HG02759 (cell line): ENCODE data around the gene RBM28.

Experiments
- ATAC-seq: cut with Tn5 transposase; IDR thresholded peaks from one replicate; pipeline ENCODE4 v1.9.1; 2021; ENCODE audit warnings: mild to moderate bottlenecking, moderate library complexity; ENCODE audit not compliant: unreplicated experiment

The RBM28 gene

GRCh38 chr7:128376077-128376476, 32.4 kb upstream of the RBM28 start:
- no peak for ATAC-seq

- ATAC-seq, result no peak
Observed at GRCh38 chr7:128374041-128374440, 30.3 kb upstream of the RBM28 start.

- no peak for ATAC-seq
Observed at GRCh38 chr7:128373606-128374005, 29.9 kb upstream of the RBM28 start.

- ATAC-seq, result no peak
Observed at GRCh38 chr7:128370491-128370890, 26.8 kb upstream of the RBM28 start.

- ATAC-seq, result no peak
Observed at GRCh38 chr7:128366986-128367385, 23.3 kb upstream of the RBM28 start.

- ATAC-seq, result no peak
Observed at GRCh38 chr7:128366300-128366699, 22.6 kb upstream of the RBM28 start.

- no peak for ATAC-seq
Observed at GRCh38 chr7:128365432-128365831, 21.7 kb upstream of the RBM28 start.

- ATAC-seq, result no peak
Observed at GRCh38 chr7:128364166-128364870, 20.6 kb upstream of the RBM28 start.

GRCh38 chr7:128363261-128363721, 19.6 kb upstream of the RBM28 start:
- ATAC-seq, result no peak

- no peak for ATAC-seq
Observed at GRCh38 chr7:128362670-128363069, 19.0 kb upstream of the RBM28 start.

- peak; percentile 58 for ATAC-seq
Observed at GRCh38 chr7:128361411-128362379, 18.0 kb upstream of the RBM28 start, which contains the start of gene PRRT4. TSS of gene PRRT4 (minus strand) at chr7:128361690.

GRCh38 chr7:128360359-128360678, 16.6 kb upstream of the RBM28 start:
- ATAC-seq, result no peak

- ATAC-seq, result no peak
Observed at GRCh38 chr7:128359939-128360338, 16.2 kb upstream of the RBM28 start.

GRCh38 chr7:128359336-128359735, 15.6 kb upstream of the RBM28 start:
- ATAC-seq, result no peak

GRCh38 chr7:128358233-128358632, 14.5 kb upstream of the RBM28 start:
- no peak for ATAC-seq

GRCh38 chr7:128357217-128357613, 13.5 kb upstream of the RBM28 start:
- no peak for ATAC-seq

- no peak for ATAC-seq
Observed at GRCh38 chr7:128356546-128357216, 13.0 kb upstream of the RBM28 start.

- ATAC-seq, result no peak
Observed at GRCh38 chr7:128353610-128354009, 9.9 kb upstream of the RBM28 start.

- no peak for ATAC-seq
Observed at GRCh38 chr7:128353189-128353588, 9.5 kb upstream of the RBM28 start.

- ATAC-seq, result no peak
Observed at GRCh38 chr7:128352636-128353035, 8.9 kb upstream of the RBM28 start.

GRCh38 chr7:128352153-128352537, 8.4 kb upstream of the RBM28 start:
- no peak for ATAC-seq
